G401.6 (cell line): ENCODE measurements around the gene MAFF.

ENCODE experiments used
- FAIRE-seq: peaks from 2 replicates; lab custom pipeline; 2012; peaks lifted over from hg19 to GRCh38; lab: Jason Lieb, UNC

MAFF gene

GRCh38 chr22:38204784-38205183, 3.0 kb downstream of the MAFF start:
- no peak for FAIRE-seq

GRCh38 chr22:38205261-38206128, 3.7 kb downstream of the MAFF start:
- FAIRE-seq: no peak

DNA sequence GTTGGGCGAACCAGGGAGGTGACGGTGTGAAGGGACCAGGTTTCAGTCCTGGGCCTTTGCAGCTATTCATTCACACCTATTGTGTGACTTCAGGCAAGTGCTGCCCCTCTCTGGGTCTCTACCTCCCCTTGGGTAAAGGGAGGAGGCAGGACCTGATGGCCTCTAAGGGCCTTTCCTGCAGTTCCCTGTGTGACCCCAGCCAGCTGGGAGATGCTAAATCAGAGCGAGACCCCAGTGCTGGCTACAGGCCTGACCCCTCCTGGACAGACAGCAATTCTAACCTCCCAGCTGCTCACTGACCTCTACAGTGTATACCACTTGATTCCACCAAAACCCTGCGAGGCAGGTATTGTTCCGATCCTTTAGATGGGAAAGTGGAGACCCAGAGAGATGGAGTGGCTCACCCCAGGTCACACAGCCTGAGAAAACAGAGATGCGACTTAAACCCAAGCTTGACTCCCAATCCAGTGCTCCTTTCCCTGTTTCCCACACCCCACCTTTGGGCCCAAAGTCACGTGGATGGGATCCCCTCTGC, 6.2 kb downstream of the MAFF start:
- FAIRE-seq: no peak

- FAIRE-seq: no peak
These were observed 6.8 kb downstream of the MAFF start for GRCh38 chr22:38208551-38208968.

GRCh38 chr22:38211556-38211955, 9.8 kb downstream of the MAFF start:
- no peak for FAIRE-seq

- no peak for FAIRE-seq
These were observed 10.6 kb downstream of the MAFF start for GRCh38 chr22:38212442-38212841.

DNA sequence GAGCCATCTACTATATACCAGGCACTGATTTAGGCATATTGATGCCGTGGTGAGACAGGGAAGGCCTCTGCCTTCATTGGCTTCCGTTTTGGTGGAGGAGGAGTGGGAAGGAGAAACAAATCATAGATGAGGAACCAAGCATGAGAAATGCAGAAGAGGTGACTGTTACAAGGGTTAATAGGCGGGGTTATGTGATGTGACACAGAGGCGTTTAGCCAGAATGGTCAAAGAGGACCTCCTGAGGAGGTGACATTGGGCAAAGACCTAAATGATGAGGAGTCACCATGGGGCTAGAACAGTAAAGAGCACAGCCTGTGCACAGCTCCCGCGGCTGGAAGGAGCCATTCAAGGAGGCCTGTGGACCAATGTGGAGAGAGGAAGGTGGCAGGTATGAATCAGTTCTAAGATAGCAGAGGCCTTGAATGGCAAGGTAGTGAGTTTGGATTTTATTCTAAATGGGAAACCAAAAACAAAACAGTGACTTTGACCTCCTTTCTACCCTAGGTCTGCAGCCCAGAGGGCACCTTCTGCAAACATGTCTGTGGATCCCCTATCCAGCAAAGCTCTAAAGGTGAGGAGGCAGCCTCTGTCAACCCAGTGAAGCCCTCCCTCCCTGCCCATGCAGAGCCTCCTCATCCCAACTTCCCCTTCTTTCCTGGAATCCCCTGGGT, 11.7 kb downstream of the MAFF start:
- no peak for FAIRE-seq

DNA sequence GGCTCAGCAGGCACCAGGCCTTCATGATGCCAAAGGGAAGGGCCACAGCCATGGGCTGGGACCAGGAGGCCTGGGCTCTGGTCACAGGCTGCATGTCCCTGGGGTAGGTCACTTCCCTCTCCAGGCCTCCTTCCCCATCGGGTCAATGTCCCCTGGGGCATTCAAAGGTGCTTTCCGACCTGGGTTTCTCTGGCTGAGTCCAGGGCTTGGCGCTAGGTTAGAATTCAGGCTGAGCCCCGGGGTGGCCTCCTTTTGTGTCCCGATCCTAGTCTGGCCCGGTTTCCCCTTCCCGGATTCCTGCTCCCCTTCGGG, 12.2 kb downstream of the MAFF start:
- no peak for FAIRE-seq

GRCh38 chr22:38214302-38215056, 12.7 kb downstream of the MAFF start:
- FAIRE-seq: no peak

GRCh38 chr22:38215156-38216038, 13.6 kb downstream of the MAFF start:
- no peak for FAIRE-seq

DNA sequence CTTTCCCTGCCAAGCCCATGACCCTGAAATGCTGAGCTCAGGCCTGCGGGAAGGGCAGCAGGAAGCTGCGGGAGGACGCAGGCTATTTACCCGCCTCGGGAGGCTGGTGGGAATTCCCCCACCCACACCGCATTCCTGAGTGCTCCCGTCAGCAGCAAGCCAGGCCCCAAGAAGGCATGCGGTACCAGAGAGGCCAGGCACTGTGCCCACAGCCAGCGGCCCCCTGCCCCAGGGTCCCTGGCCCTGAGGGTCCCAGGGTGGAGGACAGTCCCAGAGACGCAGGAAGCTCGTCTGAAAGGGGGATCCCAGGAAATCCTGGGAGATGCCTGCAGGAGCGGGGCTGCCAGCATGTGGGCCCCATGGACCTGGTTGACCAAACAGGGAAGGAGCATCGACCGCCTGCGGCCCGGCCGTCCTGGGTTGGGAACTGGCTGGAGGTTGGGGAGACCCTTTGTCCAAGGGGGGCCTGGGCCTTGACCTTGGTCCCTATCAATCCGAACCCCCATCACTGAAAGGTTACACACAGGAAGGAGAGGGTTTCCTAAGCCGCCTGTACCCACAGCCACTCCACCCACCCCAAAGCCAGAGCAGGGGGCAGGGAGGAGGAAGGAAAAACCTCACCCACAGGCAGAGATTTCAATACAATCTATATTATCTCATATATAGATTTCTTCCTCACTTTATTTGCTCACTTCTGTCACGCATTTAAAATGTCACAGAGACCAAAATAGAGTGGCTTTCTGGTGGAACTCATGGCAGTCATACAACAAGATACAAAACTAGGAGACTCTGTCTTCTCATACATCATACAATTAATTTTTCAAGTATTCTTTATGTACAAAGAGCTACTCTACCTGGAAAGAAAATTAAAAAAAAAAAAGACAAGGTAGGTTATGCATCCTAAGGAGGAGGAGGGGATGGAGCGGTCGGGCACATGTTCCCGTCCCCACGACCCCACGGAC, 17.1 kb downstream of the MAFF start:
- FAIRE-seq: peak; percentile 6

DNA sequence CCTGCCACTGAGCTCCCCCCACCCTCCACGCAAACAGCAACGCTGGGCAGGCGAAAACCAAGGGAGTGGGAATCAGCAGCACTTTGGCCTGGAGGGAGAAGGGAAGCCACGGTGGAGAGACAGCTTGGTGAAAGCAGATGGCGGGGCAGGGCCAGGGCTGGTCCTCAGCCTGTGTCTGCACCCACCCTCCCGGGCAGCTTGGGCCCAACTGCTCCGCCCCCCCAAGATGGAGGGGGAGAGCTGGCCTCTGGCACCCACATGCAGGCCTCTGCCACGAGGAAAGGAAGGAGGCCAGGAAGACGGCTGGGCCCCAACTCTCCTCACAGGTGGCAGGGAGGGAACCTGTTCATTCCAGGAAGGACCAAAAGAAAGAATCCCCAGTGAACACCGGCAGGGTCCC, 17.8 kb downstream of the MAFF start:
- FAIRE-seq: no peak

DNA sequence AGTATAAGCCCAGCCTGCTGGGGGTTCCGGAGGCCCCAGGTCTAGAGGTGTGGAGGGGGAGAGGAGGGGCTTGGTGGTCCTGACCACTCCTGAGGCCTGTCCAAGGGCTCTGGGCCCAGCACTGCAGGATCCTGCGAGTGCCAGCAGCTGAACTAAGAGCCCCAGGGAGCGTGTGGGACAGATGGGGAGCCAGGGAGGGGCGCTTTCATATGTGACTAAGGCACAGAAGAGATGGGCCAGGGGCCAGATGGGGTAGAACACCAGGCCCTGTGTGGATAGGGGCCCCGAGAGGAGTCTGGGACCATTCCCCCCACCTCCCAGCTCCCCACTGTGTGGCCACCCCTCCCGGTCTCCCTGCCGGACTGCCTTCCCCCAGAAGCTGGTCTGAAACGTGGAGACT, 18.4 kb downstream of the MAFF start:
- no peak for FAIRE-seq

DNA sequence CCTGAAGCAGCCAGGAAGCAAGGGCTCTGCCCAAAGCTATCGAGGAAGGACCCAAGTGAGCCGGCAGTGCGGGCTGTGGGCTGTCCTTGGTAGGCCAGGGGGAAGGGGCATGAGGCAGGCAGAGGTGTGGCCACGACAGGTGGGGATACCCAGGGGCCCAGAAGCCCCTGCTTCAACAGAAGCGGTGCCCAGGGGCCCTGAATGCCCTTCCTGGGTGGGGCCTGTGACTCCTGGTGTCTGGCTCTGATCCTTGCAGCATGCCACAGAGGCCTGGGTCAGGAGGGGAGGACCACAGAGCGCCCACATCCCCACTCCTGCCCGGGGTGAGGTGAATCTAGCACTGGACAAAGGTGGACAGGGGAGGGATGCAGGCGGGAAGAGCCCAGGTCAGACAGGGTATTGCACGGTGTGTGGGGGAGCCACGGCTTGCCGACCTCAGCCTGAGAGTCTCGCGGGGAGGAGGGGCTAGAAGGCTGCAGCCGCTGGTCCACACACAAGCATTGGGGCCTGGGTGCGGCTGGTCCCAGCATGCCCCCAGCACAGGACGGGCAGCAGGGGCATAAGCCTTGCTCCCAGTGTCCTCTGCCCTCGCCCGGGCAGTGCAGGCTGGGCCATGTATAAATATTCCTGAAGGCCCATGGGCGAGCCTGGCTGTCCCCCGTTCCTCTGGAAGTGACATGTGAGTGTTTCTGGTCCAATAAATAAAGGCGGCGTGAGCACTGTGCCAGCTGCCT, 19.0 kb downstream of the MAFF start:
- no peak for FAIRE-seq

DNA sequence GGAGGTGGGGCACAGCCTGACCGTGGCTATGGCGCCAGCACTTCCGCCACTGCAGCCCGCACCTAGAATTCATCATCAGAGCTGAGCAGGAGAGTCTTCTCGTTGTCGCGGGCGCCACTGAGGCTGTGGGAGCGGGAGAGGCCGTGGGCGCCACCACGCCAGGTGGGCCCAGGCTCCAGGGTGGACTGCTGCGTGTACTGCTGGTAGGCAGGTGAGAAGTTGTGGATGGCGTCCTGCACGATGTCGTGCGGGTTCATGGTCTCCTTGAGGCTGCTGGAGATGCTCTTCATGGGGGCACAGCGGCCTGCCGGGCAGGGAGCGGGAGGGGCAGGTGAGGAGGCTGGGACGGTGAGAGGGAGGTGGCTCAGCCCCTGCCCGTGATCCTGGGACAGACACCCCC, 19.6 kb downstream of the MAFF start:
- FAIRE-seq: no peak

DNA sequence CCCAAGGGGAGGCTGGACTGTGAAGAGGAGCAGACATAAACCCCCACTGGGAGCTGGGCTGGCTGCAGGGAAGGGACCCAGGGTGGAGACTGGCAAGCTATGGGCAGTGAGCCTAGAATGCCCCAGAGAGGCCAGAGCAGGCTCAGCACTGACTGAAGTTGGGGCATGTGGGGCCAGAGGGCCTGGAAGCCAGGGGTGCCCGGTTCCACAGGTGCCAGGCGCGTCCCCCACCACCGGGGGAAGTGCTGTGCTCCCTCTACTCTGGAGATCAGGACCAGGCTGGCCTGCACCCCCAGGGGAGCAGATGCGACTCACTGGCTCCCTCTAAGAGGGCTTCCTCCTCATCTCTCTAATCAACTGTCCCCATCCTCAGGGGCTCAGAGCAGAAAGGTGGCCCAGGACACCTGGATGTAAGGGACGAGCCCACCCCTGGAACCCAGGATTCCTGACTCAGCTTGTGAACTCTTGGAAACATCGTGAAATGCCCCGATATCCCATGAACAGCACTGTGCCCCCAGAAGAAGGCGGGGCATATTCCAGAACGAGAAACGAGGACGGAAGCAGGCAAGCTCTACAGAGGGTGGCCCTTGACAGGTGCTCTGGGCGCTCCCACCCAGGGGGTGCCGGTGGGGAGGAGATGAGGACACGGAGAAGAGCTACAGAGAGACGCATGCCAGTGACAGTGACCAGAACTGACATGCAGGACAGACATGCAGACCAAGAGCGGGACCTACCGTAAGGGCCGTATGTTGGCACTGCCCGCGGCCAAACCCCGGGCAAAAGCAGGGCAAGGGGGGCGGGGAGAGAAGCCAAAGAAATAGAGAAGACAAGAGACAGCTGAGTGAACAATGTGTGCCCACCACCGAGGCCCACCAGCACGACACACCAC, 20.4 kb downstream of the MAFF start:
- no peak for FAIRE-seq

DNA sequence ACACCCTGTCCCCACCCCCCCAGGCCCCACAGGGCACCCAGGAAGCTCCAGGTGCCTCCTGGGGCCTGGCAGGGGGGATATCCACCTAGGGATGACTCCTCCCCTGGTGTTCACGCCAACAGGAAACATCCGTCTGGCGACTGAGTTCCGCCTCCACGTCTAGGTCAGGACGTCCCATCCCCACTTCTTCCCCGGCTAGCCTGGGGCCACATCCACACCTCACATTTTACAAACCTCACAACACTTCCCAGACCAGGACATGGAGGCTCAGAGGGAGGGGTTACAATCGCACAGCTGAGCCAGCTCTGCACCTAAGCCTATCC, 21.0 kb downstream of the MAFF start:
- FAIRE-seq: no peak

- no peak for FAIRE-seq
These were observed 21.6 kb downstream of the MAFF start for GRCh38 chr22:38223289-38223960.
